Bronchial epithelial cell (primary cell): ENCODE measurements around the gene PIK3R5. TPM values are rescaled to one million over a fixed set of nuclear protein-coding genes. Genes with fewer than 3 reads are reported as not detected.

Experiments
- DNase-seq: peaks from one replicate; pipeline ENCODE4 v3.0.0-alpha.2; 2010; ENCODE audit warnings: low read depth
- FAIRE-seq: peaks from 2 replicates; lab custom pipeline; 2011; peaks lifted over from hg19 to GRCh38; lab: Jason Lieb, UNC
- H3K27me3 ChIP-seq: 2 replicates; pipeline ENCODE4 v1.5.1; 2011; ENCODE audit warnings: low read length; ENCODE audit not compliant: control insufficient read depth, insufficient read depth
- H3K36me3 ChIP-seq: 2 replicates; pipeline ENCODE4 v1.5.1; 2011; ENCODE audit warnings: low read length; ENCODE audit not compliant: control insufficient read depth, insufficient read depth
- H3K4me3 ChIP-seq: 2 replicates; pipeline ENCODE4 v1.5.1; 2011; ENCODE audit warnings: mild to moderate bottlenecking, low read depth, low read length, control low read depth
- total RNA-seq: library from RNA; depleted of rRNA; stranded (reverse); fragments of >200 nt; gene quantifications from 2 replicates; pipeline ENCODE4 v1.2.1, GENCODE V29; 2014
- TF ChIP-seq, protein P1 (sequence below): IDR thresholded peaks from 2 replicates; pipeline ENCODE4 v1.5.1; 2011; ENCODE audit warnings: mild to moderate bottlenecking, moderate library complexity, low read length, control low read depth, inconsistent platforms; ENCODE audit not compliant: insufficient read depth, severe bottlenecking

Gene PIK3R5
- total RNA-seq, 1 donor from 2014 or later: not detected

DNA sequence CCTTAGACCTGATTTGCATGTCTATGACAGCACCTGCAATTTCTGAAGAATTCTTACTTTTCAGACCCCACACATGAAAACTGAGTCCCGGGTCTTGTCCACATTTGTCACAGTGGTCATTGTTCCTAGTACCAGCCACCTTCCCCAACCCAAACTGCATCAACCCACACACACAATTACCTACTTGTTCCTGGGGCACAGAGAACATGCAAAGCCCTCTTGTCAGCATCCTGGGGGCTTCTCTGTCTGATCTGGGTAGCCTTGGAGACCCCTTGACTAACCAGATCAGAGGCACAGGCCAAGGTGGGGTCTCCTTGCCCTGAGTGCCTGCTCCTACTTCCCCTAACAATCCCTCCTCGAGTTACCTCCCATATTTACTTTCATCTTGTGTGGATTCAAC lies 61.3 kb downstream of the PIK3R5 start:
- H3K4me3 ChIP-seq: no peak overlapping the region
- no peak for FAIRE-seq
- TF ChIP-seq, protein P1, sequence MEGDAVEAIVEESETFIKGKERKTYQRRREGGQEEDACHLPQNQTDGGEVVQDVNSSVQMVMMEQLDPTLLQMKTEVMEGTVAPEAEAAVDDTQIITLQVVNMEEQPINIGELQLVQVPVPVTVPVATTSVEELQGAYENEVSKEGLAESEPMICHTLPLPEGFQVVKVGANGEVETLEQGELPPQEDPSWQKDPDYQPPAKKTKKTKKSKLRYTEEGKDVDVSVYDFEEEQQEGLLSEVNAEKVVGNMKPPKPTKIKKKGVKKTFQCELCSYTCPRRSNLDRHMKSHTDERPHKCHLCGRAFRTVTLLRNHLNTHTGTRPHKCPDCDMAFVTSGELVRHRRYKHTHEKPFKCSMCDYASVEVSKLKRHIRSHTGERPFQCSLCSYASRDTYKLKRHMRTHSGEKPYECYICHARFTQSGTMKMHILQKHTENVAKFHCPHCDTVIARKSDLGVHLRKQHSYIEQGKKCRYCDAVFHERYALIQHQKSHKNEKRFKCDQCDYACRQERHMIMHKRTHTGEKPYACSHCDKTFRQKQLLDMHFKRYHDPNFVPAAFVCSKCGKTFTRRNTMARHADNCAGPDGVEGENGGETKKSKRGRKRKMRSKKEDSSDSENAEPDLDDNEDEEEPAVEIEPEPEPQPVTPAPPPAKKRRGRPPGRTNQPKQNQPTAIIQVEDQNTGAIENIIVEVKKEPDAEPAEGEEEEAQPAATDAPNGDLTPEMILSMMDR: no peak
- DNase-seq: no peak
- H3K36me3 ChIP-seq: no peaks in the 10 kb centered on the region
- H3K27me3 ChIP-seq: peaks cover 2% of the 10 kb centered on the region

GRCh38 chr17:8900626-8901585 lies 64.6 kb downstream of the PIK3R5 start:
- Histone ChIP-seq H3K36me3 (no peaks in the 10 kb centered on the region), H3K27me3 (peaks cover 2% of the 10 kb centered on the region), H3K4me3 (no peak overlapping the region)
- DNase-seq (no peak), FAIRE-seq (no peak)
- TF ChIP-seq, protein P1: no peak

DNA sequence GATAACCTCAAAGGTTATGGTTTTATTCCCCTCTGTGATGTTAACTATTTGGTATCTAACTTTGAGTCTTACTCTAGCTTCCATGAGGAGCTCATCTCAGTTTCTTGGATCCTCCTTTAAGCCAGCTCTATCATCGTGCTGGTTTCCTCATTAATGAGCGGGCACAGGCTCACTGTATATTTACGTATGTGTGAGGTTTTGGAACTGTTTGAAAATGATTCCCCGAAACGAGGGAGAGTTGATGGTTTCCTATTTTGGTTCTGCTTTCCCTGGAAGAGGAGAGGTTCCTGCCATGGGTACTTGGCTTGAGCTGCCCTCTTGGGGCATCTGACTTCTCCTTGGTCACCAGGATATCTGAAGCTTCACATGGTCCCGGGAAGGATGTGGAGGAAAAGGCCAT lies 65.3 kb downstream of the PIK3R5 start:
- no peak overlapping the region for H3K4me3 ChIP-seq
- DNase-seq (no peak), FAIRE-seq (no peak)
- peaks cover 2% of the 10 kb centered on the region for H3K27me3 ChIP-seq
- H3K36me3 ChIP-seq: no peaks in the 10 kb centered on the region
- TF ChIP-seq, protein P1: no peak

DNA sequence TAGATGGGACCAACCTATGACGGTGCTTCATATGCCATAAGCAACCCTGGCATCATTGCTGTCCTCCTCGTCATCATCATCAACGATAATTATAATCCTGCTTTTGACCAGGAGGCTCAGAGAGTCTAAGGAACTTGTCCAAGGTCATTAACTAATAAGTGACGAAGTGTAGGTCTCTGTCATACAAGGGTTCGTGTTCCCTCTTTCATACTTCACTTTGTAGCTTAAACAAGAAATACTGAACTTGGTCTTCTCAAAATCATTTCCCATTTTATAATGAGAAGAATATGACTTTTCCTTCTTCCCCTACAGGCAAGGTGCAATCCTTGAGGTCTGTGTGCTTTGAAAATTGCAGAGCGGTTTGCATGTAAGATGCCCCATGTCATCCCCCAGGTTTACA lies 66.9 kb downstream of the PIK3R5 start:
- Histone ChIP-seq H3K27me3 (peaks cover 2% of the 10 kb centered on the region), H3K36me3 (no peaks in the 10 kb centered on the region), H3K4me3 (no peak overlapping the region)
- no peak for FAIRE-seq
- no peak for DNase-seq
- TF ChIP-seq, protein P1: no peak

GRCh38 chr17:8898126-8898525 lies 67.4 kb downstream of the PIK3R5 start:
- Histone ChIP-seq H3K36me3 (no peaks in the 10 kb centered on the region), H3K27me3 (peaks cover 2% of the 10 kb centered on the region), H3K4me3 (no peak overlapping the region)
- DNase-seq: no peak
- TF ChIP-seq, protein P1: no peak
- FAIRE-seq: no peak
